Ishikawa (cell line): Measurements from ENCODE around the gene TMEM119.

Experiments used
- CEBPB ChIP-seq: IDR thresholded peaks from 2 replicates; pipeline ENCODE4 v1.6.1; 2012
- CREB1 ChIP-seq: IDR thresholded peaks from 2 replicates; pipeline ENCODE4 v1.6.1; 2012; ENCODE audit warnings: low read depth
- EGR1 ChIP-seq: IDR thresholded peaks from 2 replicates; pipeline ENCODE4 v1.6.1; 2012
- EP300 ChIP-seq: IDR thresholded peaks from 2 replicates; pipeline ENCODE4 v1.6.1; 2012; ENCODE audit warnings: borderline replicate concordance
- FOXM1 ChIP-seq: IDR thresholded peaks from 2 replicates; pipeline ENCODE4 v1.6.1; 2012; ENCODE audit warnings: low read depth, borderline replicate concordance
- NFIC ChIP-seq: IDR thresholded peaks from 2 replicates; pipeline ENCODE4 v1.6.1; 2012
- RAD21 ChIP-seq: IDR thresholded peaks from 2 replicates; pipeline ENCODE4 v1.6.1; 2012; ENCODE audit warnings: low read depth
- REST ChIP-seq: IDR thresholded peaks from 2 replicates; pipeline ENCODE4 v1.6.1; 2012; ENCODE audit warnings: low read depth, mild to moderate bottlenecking
- TAF1 ChIP-seq: IDR thresholded peaks from 2 replicates; pipeline ENCODE4 v1.6.1; 2012; ENCODE audit warnings: low read depth, mild to moderate bottlenecking
- TCF12 ChIP-seq: IDR thresholded peaks from 2 replicates; pipeline ENCODE4 v1.6.1; 2012; ENCODE audit warnings: low read depth
- TEAD4 ChIP-seq: IDR thresholded peaks from 2 replicates; pipeline ENCODE4 v1.6.1; 2012
- YY1 ChIP-seq: IDR thresholded peaks from 2 replicates; pipeline ENCODE4 v1.6.1; 2012; ENCODE audit warnings: low read depth
- ZBTB7A ChIP-seq: IDR thresholded peaks from 2 replicates; pipeline ENCODE4 v1.6.1; 2012; ENCODE audit warnings: low read depth
- TF ChIP-seq, protein P1 (sequence below): IDR thresholded peaks from 2 replicates; pipeline ENCODE4 v1.6.1; 2012
- TF ChIP-seq, protein P2 (sequence below): IDR thresholded peaks from 2 replicates; pipeline ENCODE4 v1.6.1; 2012

Gene TMEM119

GRCh38 chr12:108641446-108642268 is 43.8 kb upstream of the TMEM119 start:
- TF ChIP-seq TEAD4 = no peak
- no peak for TF ChIP-seq ZBTB7A
- no peak for TF ChIP-seq CREB1
- no peak for TF ChIP-seq RAD21
- TF ChIP-seq, protein P1, sequence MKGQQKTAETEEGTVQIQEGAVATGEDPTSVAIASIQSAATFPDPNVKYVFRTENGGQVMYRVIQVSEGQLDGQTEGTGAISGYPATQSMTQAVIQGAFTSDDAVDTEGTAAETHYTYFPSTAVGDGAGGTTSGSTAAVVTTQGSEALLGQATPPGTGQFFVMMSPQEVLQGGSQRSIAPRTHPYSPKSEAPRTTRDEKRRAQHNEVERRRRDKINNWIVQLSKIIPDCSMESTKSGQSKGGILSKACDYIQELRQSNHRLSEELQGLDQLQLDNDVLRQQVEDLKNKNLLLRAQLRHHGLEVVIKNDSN = no peak
- TF ChIP-seq FOXM1 = no peak
- no peak for TF ChIP-seq CEBPB
- TF ChIP-seq, protein P2, sequence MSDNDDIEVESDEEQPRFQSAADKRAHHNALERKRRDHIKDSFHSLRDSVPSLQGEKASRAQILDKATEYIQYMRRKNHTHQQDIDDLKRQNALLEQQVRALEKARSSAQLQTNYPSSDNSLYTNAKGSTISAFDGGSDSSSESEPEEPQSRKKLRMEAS = no peak
- TF ChIP-seq REST = no peak
- TF ChIP-seq TCF12 = no peak
- no peak for TF ChIP-seq NFIC
- TF ChIP-seq YY1 = no peak

DNA sequence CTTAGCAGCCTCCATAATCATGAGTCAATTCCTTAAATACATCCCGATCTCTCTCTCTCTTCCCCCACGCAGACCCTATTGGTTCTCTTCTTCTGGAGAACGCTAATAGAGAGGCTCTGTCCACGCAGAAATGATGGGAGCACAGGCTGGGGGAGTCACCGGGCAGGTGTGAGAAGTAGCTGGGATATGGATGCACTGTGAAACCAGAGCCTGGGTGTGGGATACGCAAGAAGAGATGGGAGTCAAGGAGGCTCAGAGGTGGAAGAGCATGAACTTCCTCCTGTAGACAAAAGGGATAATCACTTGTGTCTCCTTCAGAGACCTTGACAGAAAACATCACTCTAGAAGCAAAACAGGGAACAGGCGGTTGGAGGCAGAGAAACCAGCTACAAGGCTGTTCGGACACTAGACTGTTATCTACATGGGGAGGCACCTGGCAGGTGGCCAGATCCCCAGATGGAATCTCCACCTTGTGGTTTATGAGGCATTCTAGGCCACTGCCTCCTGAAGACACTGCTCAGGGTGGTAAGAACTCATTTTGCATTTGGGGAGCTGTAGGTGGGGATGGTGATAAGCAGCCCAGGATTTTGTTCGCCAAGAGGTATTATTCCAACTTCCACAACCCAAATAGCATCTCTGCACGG is 43.0 kb upstream of the TMEM119 start:
- TF ChIP-seq EGR1 = no peak
- TF ChIP-seq NFIC = peak; percentile 26; the same call in 1 of the 2 replicates

GRCh38 chr12:108638997-108639822 is 41.3 kb upstream of the TMEM119 start:
- TF ChIP-seq TCF12 = no peak
- TF ChIP-seq, protein P1 = no peak
- TF ChIP-seq RAD21 = no peak
- TF ChIP-seq NFIC = no peak
- no peak for TF ChIP-seq FOXM1
- no peak for TF ChIP-seq CEBPB
- no peak for TF ChIP-seq TEAD4
- no peak for TF ChIP-seq EGR1
- TF ChIP-seq ZBTB7A = no peak
- TF ChIP-seq, protein P2 = no peak
- no peak for TF ChIP-seq EP300

DNA sequence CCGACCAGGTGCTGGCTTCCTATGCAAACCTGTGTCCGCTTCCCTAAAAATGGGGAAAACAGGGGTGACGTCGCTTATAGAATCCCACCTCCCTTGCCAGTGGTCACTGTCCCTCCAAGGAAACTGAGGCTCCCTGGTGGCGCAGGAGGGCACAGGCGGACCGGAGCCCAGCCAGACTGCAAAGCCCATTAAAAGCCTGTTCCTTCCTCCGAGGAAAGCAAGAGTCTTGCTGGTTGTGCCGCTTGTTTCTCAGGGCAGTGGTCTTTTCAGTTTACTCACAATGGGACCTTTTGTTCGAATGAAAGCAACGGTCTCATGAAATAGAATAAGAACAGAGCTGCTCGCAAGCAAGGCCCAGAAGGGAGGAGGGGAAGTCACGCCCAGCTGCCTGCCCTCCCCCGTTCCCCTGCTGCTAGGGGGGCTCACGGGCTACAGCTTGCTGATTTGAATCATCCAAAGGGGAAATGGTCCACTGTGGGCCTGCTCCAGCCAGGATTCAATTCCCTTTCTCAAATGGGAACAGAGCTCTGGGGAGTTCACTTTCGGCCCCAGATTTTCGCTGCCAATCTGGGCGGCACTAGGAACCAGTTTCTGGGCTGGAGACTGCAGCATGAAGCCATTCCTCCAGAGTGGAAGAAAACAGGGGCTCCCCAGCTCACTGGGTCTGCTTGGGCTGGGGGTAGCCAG is 40.4 kb upstream of the TMEM119 start:
- TF ChIP-seq FOXM1 = no peak
- TF ChIP-seq YY1 = no peak
- TF ChIP-seq CEBPB = no peak
- TF ChIP-seq RAD21 = no peak
- TF ChIP-seq TCF12 = no peak
- TF ChIP-seq, protein P2 = no peak

DNA sequence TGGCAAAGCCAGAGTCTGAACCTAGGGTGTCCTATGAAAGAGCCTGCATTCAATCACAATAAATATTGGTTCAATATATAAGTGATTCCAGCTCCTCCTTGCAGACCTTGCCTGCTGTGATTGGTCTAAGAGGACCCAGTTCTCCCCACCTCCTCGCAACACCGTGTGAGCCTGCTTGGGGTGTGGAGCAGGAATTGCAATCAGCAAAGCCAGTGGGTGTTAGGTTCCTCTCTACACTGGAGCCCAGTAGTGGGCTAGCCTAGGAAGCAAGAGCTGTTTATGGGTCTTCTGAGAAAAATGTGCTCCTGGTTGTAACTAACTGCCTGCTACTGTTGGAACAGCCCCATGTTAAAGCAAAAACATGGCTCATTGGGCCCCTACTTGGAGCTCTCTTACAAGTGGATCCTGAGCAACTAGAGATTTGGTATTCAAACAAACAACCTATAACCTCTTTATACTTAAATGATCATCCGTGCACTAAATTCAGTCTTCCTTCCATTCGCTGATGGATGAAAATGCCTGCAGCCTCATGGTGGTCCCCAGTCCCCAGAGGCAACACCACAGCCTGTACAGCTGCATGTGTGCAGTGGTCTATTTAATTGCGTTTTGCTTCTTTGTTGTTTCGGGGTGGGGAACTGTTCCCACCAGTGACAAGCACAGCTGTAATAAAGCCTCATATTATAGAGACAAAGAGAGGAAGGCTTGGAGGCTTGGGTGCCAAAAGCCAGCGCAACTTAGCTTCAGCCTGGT is 39.5 kb upstream of the TMEM119 start:
- TF ChIP-seq FOXM1 (no peak), CEBPB (no peak), NFIC (no peak), RAD21 (no peak), YY1 (no peak), TCF12 (no peak), REST (no peak), ZBTB7A (no peak), CREB1 (no peak), TAF1 (no peak), EGR1 (no peak)
- TF ChIP-seq, protein P2 = no peak
- TF ChIP-seq, protein P1 = no peak
